ENCODE measurements around the gene EPX.

EPX gene

GRCh38 chr17:58184986-58185761 is 7.4 kb upstream of the EPX start:
- no peak for FAIRE-seq
- no peak for DNase-seq (ENCODE audit: extremely low spot score, insufficient read length, low read depth)

- DNase-seq (ENCODE audit: extremely low spot score, insufficient read length, low read depth) (no peak), FAIRE-seq (no peak)
Measured at GRCh38 chr17:58186591-58186990, 5.9 kb upstream of the EPX start.

GRCh38 chr17:58187063-58187462 is 5.5 kb upstream of the EPX start:
- DNase-seq (ENCODE audit: extremely low spot score, insufficient read length, low read depth) (no peak), FAIRE-seq (no peak)

- no peak for DNase-seq (ENCODE audit: extremely low spot score, insufficient read length, low read depth)
- no peak for FAIRE-seq
Measured at GRCh38 chr17:58187675-58188074, 4.9 kb upstream of the EPX start.

GRCh38 chr17:58189436-58190146 is 2.9 kb upstream of the EPX start:
- FAIRE-seq: no peak
- no peak for DNase-seq (ENCODE audit: extremely low spot score, insufficient read length, low read depth)

- DNase-seq (ENCODE audit: extremely low spot score, insufficient read length, low read depth): no peak
Measured at GRCh38 chr17:58191241-58191896, 1.2 kb upstream of the EPX start.

GRCh38 chr17:58193641-58194255 is 1.2 kb downstream of the EPX start:
- FAIRE-seq: no peak
- no peak for DNase-seq (ENCODE audit: extremely low spot score, insufficient read length, low read depth)

More at GRCh38 chr17:58191241-58191896, 1.2 kb upstream of the EPX start:
- FAIRE-seq: no peak

- DNase-seq (ENCODE audit: extremely low spot score, insufficient read length, low read depth) (no peak), FAIRE-seq (no peak)
Measured at GRCh38 chr17:58195518-58196123, 3.1 kb downstream of the EPX start.

GRCh38 chr17:58196610-58197009 is 4.1 kb downstream of the EPX start:
- no peak for FAIRE-seq
- no peak for DNase-seq (ENCODE audit: extremely low spot score, insufficient read length, low read depth)

- peak; percentile 80 for FAIRE-seq
- DNase-seq (ENCODE audit: extremely low spot score, insufficient read length, low read depth): peak; percentile 46
Measured at GRCh38 chr17:58200024-58200633, 7.6 kb downstream of the EPX start.

GRCh38 chr17:58202859-58203258 is 10.3 kb downstream of the EPX start:
- DNase-seq (ENCODE audit: extremely low spot score, insufficient read length, low read depth) (no peak), FAIRE-seq (no peak)

- FAIRE-seq (no peak), DNase-seq (ENCODE audit: extremely low spot score, insufficient read length, low read depth) (no peak)
Measured at GRCh38 chr17:58204796-58205195, 12.3 kb downstream of the EPX start.

GRCh38 chr17:58205936-58206335 is 13.4 kb downstream of the EPX start:
- DNase-seq (ENCODE audit: extremely low spot score, insufficient read length, low read depth) (no peak), FAIRE-seq (no peak)

GRCh38 chr17:58207451-58207850 is 14.9 kb downstream of the EPX start:
- FAIRE-seq: no peak
- no peak for DNase-seq (ENCODE audit: extremely low spot score, insufficient read length, low read depth)

- DNase-seq (ENCODE audit: extremely low spot score, insufficient read length, low read depth) (no peak), FAIRE-seq (no peak)
Measured at GRCh38 chr17:58208344-58208743, 15.8 kb downstream of the EPX start.

- no peak for DNase-seq (ENCODE audit: extremely low spot score, insufficient read length, low read depth)
- no peak for FAIRE-seq
Measured at GRCh38 chr17:58210922-58211321, 18.4 kb downstream of the EPX start.

GRCh38 chr17:58215685-58216084 is 23.2 kb downstream of the EPX start:
- DNase-seq (ENCODE audit: extremely low spot score, insufficient read length, low read depth): no peak
- FAIRE-seq: no peak

- DNase-seq (ENCODE audit: extremely low spot score, insufficient read length, low read depth) (no peak), FAIRE-seq (no peak)
Measured at GRCh38 chr17:58217766-58218165, 25.2 kb downstream of the EPX start.

- peak; percentile 93 for FAIRE-seq
- DNase-seq (ENCODE audit: extremely low spot score, insufficient read length, low read depth): peak; percentile 97
Measured at GRCh38 chr17:58219007-58219788, 26.7 kb downstream of the EPX start, which contains the start of gene MKS1. MKS1 (minus strand) TSS chr17:58219255; CDS start chr17:58219230, 25 bp downstream.

Data from GM18507 (cell line).